Endodermal cell (in vitro differentiated cells): ENCODE results near the gene HAGH. TPM values are rescaled to one million over a fixed set of nuclear protein-coding genes. Genes with fewer than 3 reads are reported as not detected.

Experiments
- DNase-seq: peaks from one replicate; pipeline ENCODE4 v3.0.0-alpha.2; 2017
- H3K27ac ChIP-seq: 2 replicates; pipeline ENCODE4 v1.5.1; 2013; ENCODE audit warnings: mild to moderate bottlenecking, low read depth, low read length, moderate library complexity
- H3K27me3 ChIP-seq: 2 replicates; pipeline ENCODE4 v1.6.1; 2013; ENCODE audit warnings: mild to moderate bottlenecking, low read length, moderate library complexity; ENCODE audit not compliant: insufficient read depth, control insufficient read depth, poor library complexity, severe bottlenecking
- H3K36me3 ChIP-seq: 2 replicates; pipeline ENCODE4 v1.7.0; 2013; ENCODE audit warnings: mild to moderate bottlenecking, low read length, moderate library complexity; ENCODE audit not compliant: control insufficient read depth, insufficient read depth
- H3K4me1 ChIP-seq: one replicate; pipeline ENCODE4 v1.7.0; 2013; ENCODE audit warnings: low read length; ENCODE audit not compliant: control insufficient read depth, insufficient read depth
- H3K4me3 ChIP-seq: 2 replicates; pipeline ENCODE4 v1.5.1; 2013; ENCODE audit warnings: mild to moderate bottlenecking, low read length, moderate library complexity
- H3K9ac ChIP-seq: 2 replicates; pipeline ENCODE4 v1.6.1; 2013; ENCODE audit warnings: mild to moderate bottlenecking, low read length, moderate library complexity; ENCODE audit not compliant: poor library complexity, severe bottlenecking; ENCODE audit errors: extremely low read depth
- H3K9me3 ChIP-seq: 2 replicates; pipeline ENCODE4 v1.6.1; 2013; ENCODE audit warnings: mild to moderate bottlenecking, low read length, moderate library complexity; ENCODE audit not compliant: control insufficient read depth
- H3K27ac Mint-ChIP-seq: 2 replicates; pipeline ENCODE4 v1.8.0; 2020; ENCODE audit warnings: mixed read lengths
- H3K27me3 Mint-ChIP-seq: 2 replicates; pipeline ENCODE4 v1.8.0; 2021; ENCODE audit warnings: mild to moderate bottlenecking, mixed read lengths; ENCODE audit not compliant: insufficient read depth
- H3K36me3 Mint-ChIP-seq: 2 replicates; pipeline ENCODE4 v1.8.0; 2020; ENCODE audit warnings: low read depth, mixed read lengths
- H3K4me1 Mint-ChIP-seq: 2 replicates; pipeline ENCODE4 v1.8.0; 2020; ENCODE audit warnings: mixed read lengths
- H3K4me3 Mint-ChIP-seq: 2 replicates; pipeline ENCODE4 v1.8.0; 2020; ENCODE audit warnings: mild to moderate bottlenecking, moderate library complexity, mixed read lengths
- H3K9me3 Mint-ChIP-seq: 2 replicates; pipeline ENCODE4 v1.8.0; 2020; ENCODE audit warnings: mild to moderate bottlenecking, mixed read lengths
- WGBS, 2 experiments: methylation state at CpG; one replicate each; pipeline versions ENCODE4 v1.1.5 to v1.1.7; 2013; ENCODE audit warnings: missing lambda C conversion rate in 2 of 2, mixed read lengths in 1 of 2; ENCODE audit not compliant: insufficient coverage in 1 of 2, insufficient read length in 1 of 2; 5-methylcytosine and 5-hydroxymethylcytosine counted together
- total RNA-seq, 2 donors: library from RNA; stranded (reverse); fragmentation: NEBNext Ultra II Directional in 1 of 2; extraction: Animal tissue kit (Norgen Biotek cat#: 25700) in 1 of 2; gene quantifications; 2 replicates in 1 of 2; 3 replicates in 1 of 2; pipeline ENCODE4 v1.2.1, GENCODE V29; 2021
- TF ChIP-seq, protein P1 (sequence below): fragments of 200-600 bp; sonication (generic); conservative IDR thresholded peaks from 2 replicates; pipeline ENCODE4 v1.5.0; 2021; ENCODE audit warnings: antibody characterized with exemption, mild to moderate bottlenecking

Gene HAGH
- total RNA-seq, 2 donors from 2014 or later: 47.8 to 52.9 TPM

DNA sequence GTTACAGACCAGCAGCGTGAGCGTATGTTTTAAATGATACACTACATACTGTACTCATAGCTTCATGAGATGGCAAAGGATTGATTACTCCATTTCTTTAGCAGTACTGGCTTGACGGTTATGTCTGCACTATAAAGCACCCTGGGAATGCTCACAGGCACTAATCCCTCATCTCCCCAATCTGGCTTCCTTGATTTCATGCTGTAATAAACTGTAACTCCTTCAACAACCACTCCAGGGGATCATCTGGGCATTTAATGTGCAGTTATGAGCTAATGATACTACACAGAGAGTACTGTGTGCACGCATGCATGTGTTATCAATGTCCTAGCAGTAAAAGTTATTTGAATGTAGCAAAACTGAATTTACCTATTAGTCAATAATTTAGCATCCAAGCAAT lies 25.2 kb upstream of the HAGH start:
- DNase-seq: no peak
- H3K36me3 ChIP-seq: no peaks in the 10 kb centered on the region
- no peak overlapping the region for H3K9ac ChIP-seq
- H3K9me3 ChIP-seq: no peaks in the 10 kb centered on the region
- 70 to 90% methylated on average over 1 to 4 of the region's 4 CpGs for WGBS, 2 experiments
- H3K4me1 ChIP-seq: no peaks in the 10 kb centered on the region
- H3K27me3 ChIP-seq: peaks cover 53% of the 10 kb centered on the region
- Mint-ChIP-seq H3K27me3 (peaks cover 54% of the 10 kb centered on the region), H3K9me3 (no peaks in the 10 kb centered on the region), H3K4me1 (no peaks in the 10 kb centered on the region), H3K36me3 (no peaks in the 10 kb centered on the region), H3K4me3 (no peak overlapping the region), H3K27ac (no peak overlapping the region)
- no peak overlapping the region for H3K27ac ChIP-seq
- no peak overlapping the region for H3K4me3 ChIP-seq
- TF ChIP-seq, protein P1, sequence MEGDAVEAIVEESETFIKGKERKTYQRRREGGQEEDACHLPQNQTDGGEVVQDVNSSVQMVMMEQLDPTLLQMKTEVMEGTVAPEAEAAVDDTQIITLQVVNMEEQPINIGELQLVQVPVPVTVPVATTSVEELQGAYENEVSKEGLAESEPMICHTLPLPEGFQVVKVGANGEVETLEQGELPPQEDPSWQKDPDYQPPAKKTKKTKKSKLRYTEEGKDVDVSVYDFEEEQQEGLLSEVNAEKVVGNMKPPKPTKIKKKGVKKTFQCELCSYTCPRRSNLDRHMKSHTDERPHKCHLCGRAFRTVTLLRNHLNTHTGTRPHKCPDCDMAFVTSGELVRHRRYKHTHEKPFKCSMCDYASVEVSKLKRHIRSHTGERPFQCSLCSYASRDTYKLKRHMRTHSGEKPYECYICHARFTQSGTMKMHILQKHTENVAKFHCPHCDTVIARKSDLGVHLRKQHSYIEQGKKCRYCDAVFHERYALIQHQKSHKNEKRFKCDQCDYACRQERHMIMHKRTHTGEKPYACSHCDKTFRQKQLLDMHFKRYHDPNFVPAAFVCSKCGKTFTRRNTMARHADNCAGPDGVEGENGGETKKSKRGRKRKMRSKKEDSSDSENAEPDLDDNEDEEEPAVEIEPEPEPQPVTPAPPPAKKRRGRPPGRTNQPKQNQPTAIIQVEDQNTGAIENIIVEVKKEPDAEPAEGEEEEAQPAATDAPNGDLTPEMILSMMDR: no peak

DNA sequence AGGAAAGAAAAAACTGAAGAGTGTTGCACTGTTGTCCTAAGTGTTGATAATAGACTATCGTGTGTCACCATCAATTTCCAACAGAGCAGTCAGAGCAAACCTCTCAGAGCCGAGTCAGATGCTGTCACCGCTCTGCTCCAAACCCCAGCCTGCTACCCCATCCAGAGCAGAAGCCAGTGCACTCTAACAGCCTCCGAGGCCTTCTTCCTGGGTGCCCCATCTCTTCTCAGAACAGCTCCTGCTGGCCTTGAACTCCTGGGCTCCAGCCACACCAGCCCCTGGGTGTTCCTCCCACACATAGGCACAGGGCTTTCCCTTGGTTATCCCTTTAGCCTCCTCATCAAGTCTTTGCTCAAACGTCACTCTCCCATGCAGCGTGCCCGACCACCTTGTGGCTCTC lies 24.4 kb upstream of the HAGH start:
- no peaks in the 10 kb centered on the region for H3K4me1 Mint-ChIP-seq

DNA sequence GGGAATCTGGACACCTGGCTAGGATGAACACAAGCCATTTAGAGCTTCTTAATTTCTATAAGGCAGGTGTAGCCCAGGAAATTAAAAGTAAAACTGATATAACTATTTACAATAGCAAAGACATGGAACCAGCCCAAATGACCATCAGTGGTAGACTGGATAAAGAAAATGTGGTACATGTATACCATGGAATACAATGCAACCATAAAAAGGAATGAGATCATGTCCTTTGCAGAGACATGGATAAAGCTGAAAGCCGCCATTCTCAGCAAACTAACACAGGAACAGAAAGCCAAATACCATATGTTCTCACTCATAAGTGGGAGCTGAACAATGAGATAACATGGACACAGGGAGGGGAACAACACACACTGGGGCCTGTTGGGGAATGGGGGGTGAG lies 19.8 kb upstream of the HAGH start:
- H3K27ac ChIP-seq: no peak overlapping the region
- H3K9ac ChIP-seq: no peak overlapping the region
- Mint-ChIP-seq H3K36me3 (no peaks in the 10 kb centered on the region), H3K27me3 (peaks cover 29% of the 10 kb centered on the region), H3K4me3 (no peak overlapping the region), H3K27ac (no peak overlapping the region), H3K9me3 (no peaks in the 10 kb centered on the region), H3K4me1 (no peaks in the 10 kb centered on the region)
- peaks cover 23% of the 10 kb centered on the region for H3K27me3 ChIP-seq
- H3K9me3 ChIP-seq: no peaks in the 10 kb centered on the region
- no peaks in the 10 kb centered on the region for H3K36me3 ChIP-seq
- H3K4me1 ChIP-seq: no peaks in the 10 kb centered on the region
- TF ChIP-seq, protein P1: no peak
- H3K4me3 ChIP-seq: no peak overlapping the region
- WGBS, 2 experiments: 75 to 80% methylated on average over 1 of the region's 1 CpG
- DNase-seq: no peak

More for the DNA sequence above, 24.4 kb upstream of the HAGH start:
- no peak for DNase-seq
- H3K36me3 ChIP-seq: no peaks in the 10 kb centered on the region
- H3K4me1 ChIP-seq: no peaks in the 10 kb centered on the region
- H3K4me3 ChIP-seq: no peak overlapping the region
- no peak overlapping the region for H3K27ac ChIP-seq
- Mint-ChIP-seq H3K36me3 (no peaks in the 10 kb centered on the region), H3K4me3 (no peak overlapping the region), H3K27ac (no peak overlapping the region), H3K27me3 (peaks cover 60% of the 10 kb centered on the region), H3K9me3 (no peaks in the 10 kb centered on the region)
- TF ChIP-seq, protein P1: no peak
- 78 to 84% methylated on average over 3 to 7 of the region's 7 CpGs for WGBS, 2 experiments
- H3K9me3 ChIP-seq: no peaks in the 10 kb centered on the region
- peaks cover 56% of the 10 kb centered on the region for H3K27me3 ChIP-seq
- H3K9ac ChIP-seq: no peak overlapping the region
